SW480 (cell line): Measurements from ENCODE around the gene PRELID2.

Experiments used
- DNase-seq: peaks from one replicate; pipeline ENCODE4 v3.0.0-alpha.2; 2016; ENCODE audit warnings: low spot score

The PRELID2 gene

GRCh38 chr5:145797336-145797735 is 37.8 kb downstream of the PRELID2 start:
- DNase-seq = peak; percentile 22

- no peak for DNase-seq
Observed at GRCh38 chr5:145796318-145796717, 38.8 kb downstream of the PRELID2 start.

GRCh38 chr5:145793574-145793973 is 41.6 kb downstream of the PRELID2 start:
- DNase-seq = no peak

DNA sequence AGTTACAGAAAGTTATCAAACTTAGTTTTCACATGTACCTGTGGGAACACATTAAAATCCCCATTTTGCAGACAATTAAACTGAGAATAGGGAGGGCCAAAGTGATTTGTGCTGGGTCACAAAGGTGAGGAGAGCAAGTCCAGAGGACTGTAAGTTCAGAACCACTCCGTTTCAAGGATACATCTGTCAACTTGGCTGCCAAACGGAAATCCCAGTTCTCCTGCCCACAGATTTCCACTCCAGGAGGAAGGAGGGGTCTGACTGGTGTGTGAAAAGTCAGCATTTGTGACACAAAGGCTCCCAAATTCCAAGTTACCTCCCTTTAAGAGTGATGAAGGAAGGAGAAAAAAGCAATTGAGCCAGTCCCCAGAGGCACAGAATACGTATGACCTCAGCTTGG is 42.3 kb downstream of the PRELID2 start:
- DNase-seq = no peak

GRCh38 chr5:145791866-145792265 is 43.3 kb downstream of the PRELID2 start:
- no peak for DNase-seq

DNA sequence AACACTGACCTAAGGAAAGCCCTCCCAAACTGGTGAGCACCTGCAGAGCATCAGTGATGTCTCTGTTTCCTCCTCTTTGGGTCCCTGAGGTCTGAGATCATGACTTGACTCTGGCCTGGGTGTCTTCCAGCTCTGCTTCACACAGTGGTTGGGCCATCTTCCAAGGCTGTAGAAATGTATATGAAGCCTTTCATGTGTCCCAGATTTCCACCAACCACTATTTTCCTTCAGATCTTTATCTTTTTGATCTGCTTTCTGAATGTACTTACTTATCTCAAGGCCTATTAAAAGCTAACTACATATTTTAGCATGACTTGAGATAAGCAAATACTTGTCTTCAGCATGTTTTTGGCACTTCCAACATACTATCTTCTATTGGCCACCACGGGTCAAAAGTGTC is 47.1 kb downstream of the PRELID2 start:
- DNase-seq = no peak

- no peak for DNase-seq
Observed at GRCh38 chr5:145787507-145787906, 47.6 kb downstream of the PRELID2 start.

GRCh38 chr5:145787001-145787400 is 48.1 kb downstream of the PRELID2 start:
- DNase-seq = no peak

- no peak for DNase-seq
Observed at GRCh38 chr5:145780982-145781381, 54.2 kb downstream of the PRELID2 start.

DNA sequence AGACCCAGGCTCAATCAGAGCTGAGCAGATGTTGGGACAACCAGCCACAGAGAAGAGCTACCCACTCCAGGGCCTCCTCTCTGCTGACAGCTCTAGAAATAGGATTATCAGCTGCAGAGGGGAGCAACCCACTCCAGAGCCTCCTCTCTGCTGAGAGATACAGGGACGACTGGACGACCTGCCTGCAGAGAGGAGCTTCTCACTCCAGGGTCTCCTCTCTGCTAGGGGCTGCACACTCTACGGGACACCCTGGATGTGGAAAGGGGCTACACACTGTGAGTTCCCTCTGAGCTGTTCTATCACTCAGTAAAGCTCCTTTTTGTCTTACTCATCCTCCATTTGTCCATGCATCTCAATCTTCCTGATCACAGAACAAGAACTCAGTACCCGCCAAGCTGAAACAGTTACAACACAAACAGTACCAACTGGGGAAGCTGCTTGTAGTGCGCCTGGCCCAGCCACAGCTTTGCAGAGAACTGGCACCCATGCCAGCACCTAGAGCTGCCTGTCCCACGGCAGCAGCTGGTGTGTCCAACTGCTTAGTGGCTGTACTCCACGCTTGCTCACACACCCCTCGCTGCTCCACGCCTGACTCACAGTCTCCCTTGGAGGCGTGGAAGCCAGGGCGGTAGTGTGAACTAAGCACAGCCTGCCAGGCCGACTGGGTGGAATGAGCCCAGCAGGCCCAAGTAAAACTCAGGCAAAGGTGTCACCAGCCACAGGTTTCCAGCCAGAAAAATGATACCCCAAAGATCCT is 56.8 kb downstream of the PRELID2 start:
- DNase-seq = no peak

GRCh38 chr5:145777445-145778063 is 57.6 kb downstream of the PRELID2 start:
- no peak for DNase-seq

DNA sequence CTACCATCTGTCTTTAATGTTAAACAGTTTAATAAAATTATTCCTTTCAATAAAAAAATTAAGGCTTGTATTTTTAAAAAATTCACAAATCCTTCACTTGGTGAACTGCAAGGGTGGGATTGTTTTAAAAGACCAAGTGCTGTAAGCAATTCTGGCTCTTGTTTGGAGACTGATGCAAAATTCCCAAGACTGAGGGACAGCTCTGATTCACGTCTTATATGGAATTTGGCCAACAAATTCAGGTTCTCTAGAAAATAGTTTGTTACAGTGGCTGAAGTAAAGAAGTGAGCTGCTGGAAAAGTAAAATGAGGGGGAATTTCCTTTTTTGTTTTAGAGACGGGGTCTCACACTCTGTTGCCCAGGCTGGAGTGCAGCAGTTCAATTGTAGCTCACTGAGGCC is 58.3 kb downstream of the PRELID2 start:
- DNase-seq = no peak

GRCh38 chr5:145775893-145776444 is 59.2 kb downstream of the PRELID2 start:
- peak; percentile 48 for DNase-seq

DNA sequence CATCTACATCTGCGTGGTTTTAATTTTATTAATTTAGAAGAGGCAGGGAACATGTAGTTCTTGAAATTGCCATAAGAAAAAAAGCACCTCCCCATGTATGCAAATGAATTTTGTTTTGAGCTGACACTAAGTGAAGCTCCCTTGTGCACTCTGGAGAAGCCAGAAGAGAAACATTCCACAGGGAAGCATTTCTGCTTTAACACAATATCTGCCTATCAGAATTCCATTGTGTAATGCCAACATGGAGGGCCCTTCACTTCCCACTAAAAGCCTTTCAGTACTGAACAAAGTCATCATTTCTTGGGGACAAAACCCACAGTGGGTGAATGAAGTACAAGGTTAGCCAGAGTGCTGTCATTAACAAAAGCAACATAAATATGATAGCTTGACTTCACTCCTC is 59.7 kb downstream of the PRELID2 start:
- no peak for DNase-seq

GRCh38 chr5:145774442-145774841 is 60.7 kb downstream of the PRELID2 start:
- no peak for DNase-seq

GRCh38 chr5:145772466-145772865 is 62.7 kb downstream of the PRELID2 start:
- DNase-seq = no peak

GRCh38 chr5:145768863-145769262 is 66.3 kb downstream of the PRELID2 start:
- no peak for DNase-seq

DNA sequence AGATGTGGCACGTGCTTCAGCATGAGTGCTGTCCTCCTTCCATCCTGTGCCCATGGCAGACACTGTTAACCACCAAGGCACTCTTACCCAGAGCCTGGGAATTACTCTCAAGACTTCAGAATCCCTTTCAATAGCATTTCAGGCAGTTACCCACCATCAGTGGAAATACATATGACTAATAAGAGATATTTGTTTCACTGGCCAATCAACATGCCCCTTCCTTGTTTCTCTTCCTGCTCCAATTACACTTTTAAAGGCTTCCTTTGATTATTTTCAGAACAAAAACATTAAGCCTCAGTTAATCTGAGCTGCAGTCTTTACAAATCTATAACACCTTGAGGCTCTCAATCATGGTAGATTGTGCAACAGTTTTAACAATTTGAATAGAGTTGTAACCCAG is 70.8 kb downstream of the PRELID2 start:
- DNase-seq = no peak

GRCh38 chr5:145762833-145763232 is 72.3 kb downstream of the PRELID2 start:
- DNase-seq = no peak

DNA sequence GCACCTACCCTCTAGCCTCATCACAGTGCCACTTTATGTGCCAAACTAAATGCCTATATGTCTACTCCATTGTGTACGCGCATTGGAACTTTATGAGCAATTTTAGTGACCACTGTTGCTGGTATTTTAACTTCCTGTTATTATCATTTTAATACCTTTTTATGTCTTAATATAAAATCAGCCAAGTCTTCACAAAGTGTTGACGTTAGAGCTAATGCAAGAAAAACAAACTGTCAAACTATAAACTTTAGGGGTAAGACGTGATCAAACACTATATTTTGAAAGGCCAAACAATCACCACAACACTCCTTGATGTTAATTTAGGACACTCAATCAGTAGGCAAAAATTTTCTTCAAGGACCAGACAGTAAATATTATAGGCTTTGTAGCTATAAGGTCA is 73.9 kb downstream of the PRELID2 start:
- no peak for DNase-seq

- no peak for DNase-seq
Observed at GRCh38 chr5:145760660-145761059, 74.5 kb downstream of the PRELID2 start.

GRCh38 chr5:145752947-145753346 is 82.2 kb downstream of the PRELID2 start:
- no peak for DNase-seq

DNA sequence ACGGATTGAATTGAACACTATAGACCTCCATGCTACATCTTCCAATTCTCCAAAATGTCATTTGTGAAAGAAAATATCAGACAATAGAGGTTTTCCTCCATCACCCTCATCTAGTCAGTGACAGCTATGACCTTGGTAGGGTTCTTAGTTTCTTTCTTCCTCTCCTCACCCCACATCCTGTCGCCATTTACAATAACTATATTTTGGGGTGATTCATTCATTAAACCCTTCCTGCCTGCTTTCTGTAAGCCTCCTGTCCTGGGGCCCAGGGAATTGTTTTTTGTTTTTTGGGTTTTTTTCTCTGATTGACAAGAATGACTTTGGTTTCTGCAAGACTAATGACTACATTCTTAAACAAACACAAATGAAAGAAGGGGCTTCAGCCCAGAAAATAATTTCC is 82.6 kb downstream of the PRELID2 start:
- DNase-seq = no peak

- no peak for DNase-seq
Observed at GRCh38 chr5:145750199-145750598, 84.9 kb downstream of the PRELID2 start.
